ENCODE results near the gene JUN. TPM values are rescaled to one million over a fixed set of nuclear protein-coding genes. Genes with fewer than 3 reads are reported as not detected.

Gene JUN
- total RNA-seq, 3 donors from 2014 or later, result 138 to 303 (median 153) TPM

- DNase-seq, result no peak
- Histone ChIP-seq H3K36me3 (ENCODE audit: low read depth) (no peaks in the 10 kb centered on the region), H3K4me1 (ENCODE audit: low read depth) (peaks cover 6% of the 10 kb centered on the region), H3K4me3 (no peak overlapping the region), H3K9me3 (no peaks in the 10 kb centered on the region)
- intact Hi-C loops (cut with DNase I, micrococcal nuclease), result no loop called here
- no peak for ATAC-seq
- TF ChIP-seq CTCF (IDR thresholded peaks at IDR 0.05), result no peak
These were observed 15.8 kb upstream of the JUN start for GRCh38 chr1:58799650-58800049.

- TF ChIP-seq CTCF (IDR thresholded peaks at IDR 0.05), result no peak
- no peaks in the 10 kb centered on the region for H3K4me1 ChIP-seq (ENCODE audit: low read depth)
- no peak overlapping the region for H3K4me3 ChIP-seq
- DNase-seq (no peak), ATAC-seq (no peak)
- H3K9me3 ChIP-seq, result no peaks in the 10 kb centered on the region
- H3K36me3 ChIP-seq (ENCODE audit: low read depth), result no peaks in the 10 kb centered on the region
- intact Hi-C loops (cut with DNase I, micrococcal nuclease), result no loop called here
These were observed 15.1 kb upstream of the JUN start for GRCh38 chr1:58798910-58799442.

- no peak for TF ChIP-seq CTCF (IDR thresholded peaks at IDR 0.05)
- intact Hi-C loops (cut with DNase I, micrococcal nuclease), result no loop called here
- ATAC-seq (no peak), DNase-seq (no peak)
- Histone ChIP-seq H3K36me3 (ENCODE audit: low read depth) (no peaks in the 10 kb centered on the region), H3K4me3 (no peak overlapping the region), H3K4me1 (ENCODE audit: low read depth) (no peaks in the 10 kb centered on the region), H3K9me3 (no peaks in the 10 kb centered on the region)
These were observed 12.6 kb upstream of the JUN start for GRCh38 chr1:58796416-58796815.

- ATAC-seq (no peak), DNase-seq (no peak)
- no peak overlapping the region for H3K4me3 ChIP-seq
- intact Hi-C loops (cut with DNase I, micrococcal nuclease), result no loop called here
- no peaks in the 10 kb centered on the region for H3K4me1 ChIP-seq (ENCODE audit: low read depth)
- no peaks in the 10 kb centered on the region for H3K9me3 ChIP-seq
- no peaks in the 10 kb centered on the region for H3K36me3 ChIP-seq (ENCODE audit: low read depth)
- TF ChIP-seq CTCF (IDR thresholded peaks at IDR 0.05), result no peak
These were observed 10.7 kb upstream of the JUN start for GRCh38 chr1:58794585-58794984.

GRCh38 chr1:58792846-58793245 is 9.0 kb upstream of the JUN start:
- ATAC-seq (no peak), DNase-seq (no peak)
- intact Hi-C loops (cut with DNase I, micrococcal nuclease), result no loop called here

More at GRCh38 chr1:58792846-58793245, 9.0 kb upstream of the JUN start:
- Histone ChIP-seq H3K4me1 (ENCODE audit: low read depth) (no peaks in the 10 kb centered on the region), H3K36me3 (ENCODE audit: low read depth) (no peaks in the 10 kb centered on the region), H3K4me3 (no peak overlapping the region), H3K9me3 (no peaks in the 10 kb centered on the region)
- TF ChIP-seq CTCF (IDR thresholded peaks at IDR 0.05), result no peak

All from mucosa of descending colon (tissue), 3 donors.